BJ (cell line): Measurements from ENCODE around the gene CMC2. TPM values are rescaled to one million over a fixed set of nuclear protein-coding genes. Genes with fewer than 3 reads are reported as not detected.

Experiments used
- CTCF ChIA-PET: fragments of 350-600 bp; formaldehyde crosslinking; extraction: SDS; loops from one replicate; lab custom pipeline; 2021; ENCODE audit warnings: antibody characterized with exemption, inconsistent platforms; lab: Yijun Ruan, JAX
- POLR2A ChIA-PET: fragments of 300-600 bp; sonication (Branson Sonifier 250); formaldehyde crosslinking; extraction: SDS; loops from one replicate; lab custom pipeline; 2021; ENCODE audit warnings: antibody characterized with exemption; lab: Charles Lee
- DNase-seq: peaks from one replicate; pipeline ENCODE4 v3.0.0-alpha.2; 2011; ENCODE audit warnings: low read depth
- H3K27me3 ChIP-seq: 2 replicates; pipeline ENCODE4 v1.6.0; 2011; ENCODE audit warnings: low read length; ENCODE audit not compliant: control insufficient read depth, insufficient read depth
- H3K36me3 ChIP-seq: 2 replicates; pipeline ENCODE4 v1.5.1; 2011; ENCODE audit warnings: low read length; ENCODE audit not compliant: control insufficient read depth, insufficient read depth
- H3K4me3 ChIP-seq: 2 replicates; pipeline ENCODE4 v1.5.1; 2011; ENCODE audit warnings: low read depth, mild to moderate bottlenecking, control low read depth, low read length
- polyA plus RNA-seq: library from polyadenylated mRNA; depleted of rRNA; stranded (reverse); fragments of >200 nt; gene quantifications from 2 replicates; pipeline ENCODE4 v1.2.3, GENCODE V29; 2011
- TF ChIP-seq, protein P1 (sequence below): IDR thresholded peaks from 2 replicates; pipeline ENCODE4 v1.5.1; 2011; ENCODE audit warnings: low read depth, mild to moderate bottlenecking, control low read depth, inconsistent platforms, low read length, moderate library complexity; ENCODE audit not compliant: insufficient read depth

CMC2 gene
- polyA plus RNA-seq, 1 experiment, result 56.4 TPM

DNA sequence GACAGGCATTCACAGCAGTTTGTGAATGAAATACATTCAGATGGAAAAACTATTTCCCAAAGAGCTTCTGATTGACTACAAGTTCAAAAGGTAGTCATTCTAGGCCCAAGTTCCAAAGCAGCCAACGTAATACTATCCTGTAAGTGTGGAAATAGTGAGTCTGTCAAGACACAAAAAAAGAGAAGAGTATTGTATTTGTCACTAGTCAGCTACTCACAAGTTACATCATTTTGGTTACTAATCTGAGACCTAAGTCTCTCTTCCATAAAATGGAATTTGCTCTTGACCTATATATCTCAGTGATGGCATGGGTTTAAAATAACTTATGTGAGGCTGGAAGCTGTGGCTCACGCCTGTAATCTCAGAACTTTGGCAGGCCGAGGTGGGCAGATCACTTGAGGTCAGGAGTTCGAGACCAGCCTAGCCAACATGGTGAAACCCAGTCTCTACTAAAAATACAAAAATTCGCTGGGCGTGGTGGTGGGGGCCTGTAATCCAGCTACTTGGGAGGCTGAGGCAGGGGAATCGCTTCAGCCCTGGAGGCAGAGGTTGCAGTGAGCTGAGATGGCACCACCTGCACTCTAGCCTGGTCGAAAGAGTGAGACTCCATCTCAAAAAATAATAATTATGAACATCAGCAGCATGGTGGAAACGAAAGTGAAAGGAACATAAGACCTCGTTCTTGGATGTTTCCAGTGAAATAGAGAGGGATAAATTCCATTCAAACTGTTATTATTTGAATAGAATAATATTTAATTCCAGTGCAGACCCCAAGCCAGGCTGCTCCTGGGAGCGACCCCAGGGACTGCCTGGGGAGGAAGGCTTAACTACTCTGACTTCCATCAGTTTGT lies 2.9 kb downstream of the CMC2 start:
- no peak for DNase-seq
- H3K27me3 ChIP-seq, result no peaks in the 10 kb centered on the region
- TF ChIP-seq, protein P1, sequence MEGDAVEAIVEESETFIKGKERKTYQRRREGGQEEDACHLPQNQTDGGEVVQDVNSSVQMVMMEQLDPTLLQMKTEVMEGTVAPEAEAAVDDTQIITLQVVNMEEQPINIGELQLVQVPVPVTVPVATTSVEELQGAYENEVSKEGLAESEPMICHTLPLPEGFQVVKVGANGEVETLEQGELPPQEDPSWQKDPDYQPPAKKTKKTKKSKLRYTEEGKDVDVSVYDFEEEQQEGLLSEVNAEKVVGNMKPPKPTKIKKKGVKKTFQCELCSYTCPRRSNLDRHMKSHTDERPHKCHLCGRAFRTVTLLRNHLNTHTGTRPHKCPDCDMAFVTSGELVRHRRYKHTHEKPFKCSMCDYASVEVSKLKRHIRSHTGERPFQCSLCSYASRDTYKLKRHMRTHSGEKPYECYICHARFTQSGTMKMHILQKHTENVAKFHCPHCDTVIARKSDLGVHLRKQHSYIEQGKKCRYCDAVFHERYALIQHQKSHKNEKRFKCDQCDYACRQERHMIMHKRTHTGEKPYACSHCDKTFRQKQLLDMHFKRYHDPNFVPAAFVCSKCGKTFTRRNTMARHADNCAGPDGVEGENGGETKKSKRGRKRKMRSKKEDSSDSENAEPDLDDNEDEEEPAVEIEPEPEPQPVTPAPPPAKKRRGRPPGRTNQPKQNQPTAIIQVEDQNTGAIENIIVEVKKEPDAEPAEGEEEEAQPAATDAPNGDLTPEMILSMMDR, result no peak
- no peaks in the 10 kb centered on the region for H3K36me3 ChIP-seq
- peak overlapping the region; percentile 15; the same call in 1 of the 2 replicates for H3K4me3 ChIP-seq
- POLR2A ChIA-PET, result no interaction called here
- CTCF ChIA-PET, result interaction anchor here (0.6 to 4.3 kb wide), 13 partner anchors 10 to 195 kb away, joined by 3 to 25 read pairs (median 5); partner anchors contain the start of gene ATMIN

DNA sequence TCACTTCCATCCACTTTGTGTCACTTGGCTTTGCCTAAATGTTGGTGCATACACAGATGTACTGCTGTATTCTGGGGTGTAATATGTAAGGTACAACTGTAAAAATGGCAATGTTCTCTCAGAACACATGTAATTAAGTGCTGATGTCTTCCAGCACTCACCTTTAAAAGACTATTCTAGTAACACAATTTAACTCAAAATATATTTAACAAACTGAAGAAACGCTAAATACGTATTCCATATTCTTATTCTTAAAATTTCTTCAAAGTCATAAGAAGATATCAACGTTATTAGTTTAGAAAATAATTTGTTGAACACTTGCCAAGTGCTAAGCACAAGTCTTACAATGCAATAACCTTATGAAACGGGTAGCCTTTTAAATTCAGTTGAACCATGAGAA lies 3.6 kb downstream of the CMC2 start:
- TF ChIP-seq, protein P1, result no peak
- CTCF ChIA-PET, result interaction anchor here (1.5 to 4.3 kb wide), 6 partner anchors 9 to 195 kb away, joined by 3 to 25 read pairs (median 12); partner anchors contain the start of gene ATMIN
- Histone ChIP-seq H3K27me3 (no peaks in the 10 kb centered on the region), H3K4me3 (no peak overlapping the region), H3K36me3 (no peaks in the 10 kb centered on the region)
- no peak for DNase-seq
- POLR2A ChIA-PET, result no interaction called here

DNA sequence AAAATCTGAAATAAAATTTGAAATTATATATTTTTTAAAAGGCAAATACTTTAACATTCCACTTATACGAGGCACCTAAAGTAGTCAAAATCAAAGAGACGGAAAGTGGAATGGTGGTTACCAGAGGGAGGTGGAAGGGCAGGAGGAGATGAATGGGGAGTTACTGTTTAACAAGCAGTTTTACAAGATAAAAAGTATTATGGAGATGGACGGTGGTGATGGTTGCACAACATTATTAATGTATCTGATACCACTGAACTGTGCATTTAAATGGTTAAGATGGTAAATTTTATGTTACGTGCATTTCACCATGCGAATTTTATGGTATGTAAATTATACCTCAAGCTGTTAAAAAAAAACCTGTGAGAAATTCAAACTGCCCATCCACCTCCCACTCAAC lies 5.4 kb downstream of the CMC2 start:
- CTCF ChIA-PET, result interaction anchor here (1.5 to 1.6 kb wide), 2 partner anchors 14 to 34 kb away, joined by 3 to 5 read pairs; partner anchors contain the start of gene ATMIN
- no peaks in the 10 kb centered on the region for H3K36me3 ChIP-seq
- POLR2A ChIA-PET, result no interaction called here

DNA sequence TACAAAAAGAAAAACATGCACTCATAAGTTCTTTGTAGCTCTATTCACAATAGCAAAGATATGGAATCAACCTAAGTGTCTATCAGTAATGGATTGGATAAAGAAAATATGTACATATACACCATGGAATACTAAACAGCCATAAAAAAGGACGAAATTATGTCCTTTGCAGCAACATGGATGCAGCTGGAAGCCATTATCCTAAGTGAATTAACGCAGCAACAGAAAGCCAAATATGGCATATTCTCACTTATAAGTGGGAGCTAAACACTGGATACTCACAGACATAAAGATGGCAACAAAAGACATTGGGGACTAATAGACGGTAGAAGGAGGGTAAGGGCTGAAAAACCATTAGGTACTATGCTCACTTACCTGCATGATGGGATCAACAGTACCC lies 5.8 kb downstream of the CMC2 start:
- CTCF ChIA-PET, result interaction anchor here (1.6 kb wide), 1 partner anchor 35 kb away, joined by 5 read pairs; the partner anchor contains the start of gene ATMIN
- TF ChIP-seq, protein P1, result no peak
- H3K36me3 ChIP-seq, result no peaks in the 10 kb centered on the region
- no peaks in the 10 kb centered on the region for H3K27me3 ChIP-seq
- no peak overlapping the region for H3K4me3 ChIP-seq
- POLR2A ChIA-PET, result no interaction called here
- DNase-seq, result no peak

More for the DNA sequence above, 5.4 kb downstream of the CMC2 start:
- no peak for DNase-seq
- TF ChIP-seq, protein P1, result no peak
- no peaks in the 10 kb centered on the region for H3K27me3 ChIP-seq
- H3K4me3 ChIP-seq, result no peak overlapping the region

DNA sequence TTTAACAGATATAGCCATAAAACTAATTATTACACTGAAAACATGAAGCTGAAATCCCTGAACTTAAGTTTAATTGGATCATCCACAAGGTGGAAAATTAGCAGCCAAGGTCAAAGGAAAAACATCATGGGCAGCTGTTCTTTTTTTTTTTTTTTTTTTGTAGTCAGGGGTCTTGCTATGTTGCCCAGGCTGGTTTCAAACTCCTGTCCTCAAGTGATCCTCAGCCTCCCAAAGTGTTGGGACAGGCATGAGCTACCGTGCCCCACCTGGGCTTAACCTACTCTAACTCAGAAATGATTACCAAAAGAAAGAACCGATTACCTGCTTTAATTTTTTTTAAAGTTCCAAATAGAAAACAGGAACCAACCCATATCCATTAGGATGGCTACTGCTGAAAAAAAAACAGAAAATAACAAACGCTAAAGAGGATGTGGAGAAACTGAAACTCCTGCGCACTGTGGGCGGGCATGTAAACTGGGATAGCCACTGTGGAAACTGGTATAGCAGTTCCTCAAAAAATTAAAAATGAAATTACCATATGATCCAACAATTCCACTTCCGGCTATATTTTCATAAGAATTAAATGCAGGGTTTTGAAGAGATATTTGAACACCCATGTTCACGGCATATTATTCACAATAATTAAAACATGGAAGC lies 8.6 kb downstream of the CMC2 start:
- CTCF ChIA-PET, result interaction anchor here (1.1 kb wide), 1 partner anchor 9 kb away, joined by 3 read pairs; the partner anchor contains the start of gene CENPN
- Histone ChIP-seq H3K36me3 (no peaks in the 10 kb centered on the region), H3K27me3 (no peaks in the 10 kb centered on the region), H3K4me3 (no peak overlapping the region)
- POLR2A ChIA-PET, result no interaction called here
- no peak for DNase-seq
- TF ChIP-seq, protein P1, result no peak
